H1 (cell line): Measurements from ENCODE around the gene NR0B2. TPM values are rescaled to one million over a fixed set of nuclear protein-coding genes. Genes with fewer than 3 reads are reported as not detected.

ENCODE experiments used
- SP4 ChIP-seq: IDR thresholded peaks from 2 replicates; pipeline ENCODE4 v1.6.1; 2012; ENCODE audit warnings: low read length, inconsistent platforms
- YY1 ChIP-seq: IDR thresholded peaks from 2 replicates; pipeline ENCODE4 v1.6.1; 2011; ENCODE audit warnings: low read depth, mild to moderate bottlenecking, low read length
- polyA plus RNA-seq, 7 experiments: library from polyadenylated mRNA; depleted of rRNA in 3 of 7; stranded (reverse) in 5 of 7; unstranded in 2 of 7; fragments of >200 nt in 5 of 7; fragments of 200-250 nt in 2 of 7; gene quantifications; 1 replicate in 5 of 7; 2 replicates in 1 of 7; 4 replicates in 1 of 7; pipeline versions ENCODE4 v1.2.1 to v1.2.3, GENCODE V29; 2011 to 2013; ENCODE audit warnings: missing spikeins in 2 of 7, mixed read lengths in 2 of 7
- total RNA-seq: library from RNA; stranded (reverse); fragmentation: NEBNext Ultra II Directional; extraction: Animal tissue kit (Norgen Biotek cat#: 25700); gene quantifications from 2 replicates; pipeline ENCODE4 v1.2.1, GENCODE V29; 2021

NR0B2 gene
- total and polyA plus RNA-seq, 2 of the 8 experiments (the other 6 are each of a cell fraction or from before 2014, with no cell fraction given): not detected

- TF ChIP-seq SP4: no peak
- TF ChIP-seq YY1: no peak
- TF ChIP-seq, all 59 proteins: peak for 0
Measured at GRCh38 chr1:26877326-26877725, 36.4 kb downstream of the NR0B2 start (continued).
